Mesenchymal stem cell (in vitro differentiated cells and primary cell): ENCODE data around the gene PTS.

Source experiments
- DNase-seq: peaks from one replicate; pipeline ENCODE4 v3.0.0-alpha.2; 2013
- H2AFZ ChIP-seq: one replicate; pipeline ENCODE4 v1.6.1; 2013; ENCODE audit warnings: low read depth, mild to moderate bottlenecking, control low read depth, inconsistent platforms, low read length, moderate library complexity
- H2AK5ac ChIP-seq: 2 replicates; pipeline ENCODE4 v1.6.1; 2013; ENCODE audit warnings: low read length, moderate library complexity, mild to moderate bottlenecking, inconsistent platforms; ENCODE audit not compliant: severe bottlenecking
- H2BK120ac ChIP-seq: one replicate; pipeline ENCODE4 v1.6.1; 2013; ENCODE audit warnings: low read depth, mild to moderate bottlenecking, inconsistent platforms, low read length, moderate library complexity
- H2BK12ac ChIP-seq, 2 experiments: one replicate each; pipeline ENCODE4 v1.6.1; 2013; ENCODE audit warnings: inconsistent platforms in 2 of 2, low read length in 2 of 2, mild to moderate bottlenecking in 2 of 2, moderate library complexity in 2 of 2, control low read depth in 1 of 2
- H2BK15ac ChIP-seq: one replicate; pipeline ENCODE4 v1.6.1; 2013; ENCODE audit warnings: mild to moderate bottlenecking, low read depth, inconsistent platforms; ENCODE audit not compliant: poor library complexity, severe bottlenecking
- H2BK5ac ChIP-seq: 2 replicates; pipeline ENCODE4 v1.6.1; 2013; ENCODE audit warnings: low read depth, mild to moderate bottlenecking, low read length, control low read depth, inconsistent platforms; ENCODE audit not compliant: poor library complexity, severe bottlenecking
- H3K14ac ChIP-seq, 2 experiments: one replicate each; pipeline ENCODE4 v1.6.1; 2013; ENCODE audit warnings: inconsistent platforms in 2 of 2, low read length in 2 of 2, control low read depth in 1 of 2, mild to moderate bottlenecking in 1 of 2, moderate library complexity in 1 of 2
- H3K18ac ChIP-seq, 2 experiments: one replicate each; pipeline ENCODE4 v1.6.1; 2013; ENCODE audit warnings: inconsistent platforms in 2 of 2, low read length in 2 of 2, control low read depth in 1 of 2, low read depth in 1 of 2, mild to moderate bottlenecking in 1 of 2
- H3K23ac ChIP-seq, 2 experiments: one replicate each; pipeline ENCODE4 v1.6.1; 2013; ENCODE audit warnings: inconsistent platforms in 2 of 2, low read length in 2 of 2, mild to moderate bottlenecking in 2 of 2, moderate library complexity in 2 of 2, control low read depth in 1 of 2
- H3K27ac ChIP-seq: 2 replicates; pipeline ENCODE4 v1.5.1; 2013; ENCODE audit warnings: mild to moderate bottlenecking, moderate library complexity, low read length, control low read depth, inconsistent platforms; ENCODE audit not compliant: poor library complexity, severe bottlenecking
- H3K27me3 ChIP-seq, 2 experiments: 2 replicates each; pipeline versions ENCODE4 v1.6.1 to v1.7.0; 2013; ENCODE audit warnings: low read length in 2 of 2, mild to moderate bottlenecking in 2 of 2, moderate library complexity in 2 of 2, control low read depth in 1 of 2, inconsistent platforms in 1 of 2; ENCODE audit not compliant: control insufficient read depth in 1 of 2, insufficient read depth in 1 of 2
- H3K36me3 ChIP-seq, 2 experiments: 2 replicates each; pipeline versions ENCODE4 v1.6.1 to v1.7.0; 2013; ENCODE audit warnings: low read length in 2 of 2, control low read depth in 1 of 2, inconsistent platforms in 1 of 2, low read depth in 1 of 2, mild to moderate bottlenecking in 1 of 2; ENCODE audit not compliant: insufficient read depth in 2 of 2, control insufficient read depth in 1 of 2
- H3K4ac ChIP-seq, 2 experiments: one replicate each; pipeline ENCODE4 v1.6.1; 2013; ENCODE audit warnings: inconsistent platforms in 2 of 2, low read length in 2 of 2, mild to moderate bottlenecking in 2 of 2, moderate library complexity in 2 of 2, control low read depth in 1 of 2, low read depth in 1 of 2
- H3K4me1 ChIP-seq: 2 replicates; pipeline ENCODE4 v1.6.1; 2013; ENCODE audit warnings: low read depth, low read length, control low read depth; ENCODE audit not compliant: control insufficient read depth, insufficient read depth
- H3K4me2 ChIP-seq: 2 replicates; pipeline ENCODE4 v1.6.1; 2013; ENCODE audit warnings: low read length, mild to moderate bottlenecking, inconsistent platforms; ENCODE audit not compliant: poor library complexity, severe bottlenecking
- H3K4me3 ChIP-seq, 2 experiments: 2 replicates each; pipeline versions ENCODE4 v1.5.1 to v1.7.0; 2013; ENCODE audit warnings: low read length in 2 of 2, mild to moderate bottlenecking in 2 of 2, control low read depth in 1 of 2, low read depth in 1 of 2; ENCODE audit not compliant: insufficient read depth in 1 of 2
- H3K79me1 ChIP-seq: replicated peaks from 2 replicates; pipeline ENCODE4 v1.6.1; 2013; ENCODE audit warnings: mild to moderate bottlenecking, control low read depth, low read length, inconsistent platforms; ENCODE audit not compliant: poor library complexity, severe bottlenecking
- H3K9ac ChIP-seq: 2 replicates; pipeline ENCODE4 v1.7.0; 2013; ENCODE audit warnings: mild to moderate bottlenecking, low read length, moderate library complexity
- H3K9me3 ChIP-seq: 2 replicates; pipeline ENCODE4 v1.7.0; 2013; ENCODE audit warnings: mild to moderate bottlenecking, low read length; ENCODE audit not compliant: control insufficient read depth
- H4K8ac ChIP-seq: one replicate; pipeline ENCODE4 v1.6.1; 2013; ENCODE audit warnings: inconsistent platforms, mild to moderate bottlenecking, low read length, moderate library complexity
- H4K91ac ChIP-seq: one replicate; pipeline ENCODE4 v1.6.1; 2013; ENCODE audit warnings: mild to moderate bottlenecking, low read length, inconsistent platforms
- WGBS: methylation state at CpG from one replicate; pipeline ENCODE4 v1.1.7; 2013; ENCODE audit warnings: mixed read lengths; 5-methylcytosine and 5-hydroxymethylcytosine counted together

PTS gene

DNA sequence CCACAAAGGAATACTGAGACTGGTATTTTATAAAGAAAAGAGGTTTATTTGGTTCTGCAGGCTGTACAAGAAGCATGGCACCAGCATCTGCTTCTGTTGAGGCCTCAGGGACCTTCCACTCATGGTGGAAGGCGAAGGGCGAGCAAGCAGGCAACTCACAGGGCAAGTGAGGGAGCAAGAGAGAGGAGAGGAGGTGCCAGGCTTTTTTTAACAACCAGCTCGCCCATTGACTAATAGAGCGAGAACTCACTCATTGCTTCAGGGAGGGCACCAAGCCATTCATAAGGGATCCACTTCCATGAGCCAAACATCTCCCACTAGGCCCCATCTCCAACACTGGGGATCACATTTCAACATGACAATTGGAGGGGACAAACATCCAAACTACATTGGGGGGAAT is 1.2 kb downstream of the PTS start:
- no peak overlapping the region for H3K4ac ChIP-seq
- H3K27me3 ChIP-seq = no peaks in the 10 kb centered on the region
- no peaks in the 10 kb centered on the region for H3K9me3 ChIP-seq
- H4K8ac ChIP-seq = no peak overlapping the region
- H3K27ac ChIP-seq = no peak overlapping the region
- no peak overlapping the region for H3K18ac ChIP-seq
- H2BK5ac ChIP-seq = no peak overlapping the region
- H3K4me3 ChIP-seq = peak overlapping the region in 1 of 2 experiments; percentile 99
- H3K79me1 ChIP-seq = peaks cover 10% of the 10 kb centered on the region
- H2BK120ac ChIP-seq = no peak overlapping the region
- no peak for DNase-seq
- H2AK5ac ChIP-seq = no peak overlapping the region
- H3K23ac ChIP-seq = peak overlapping the region in 1 of 2 experiments; percentile 24
- peaks cover 6% of the 10 kb centered on the region for H3K4me1 ChIP-seq
- H3K4me2 ChIP-seq = peak overlapping the region; percentile 82
- H3K9ac ChIP-seq = peak overlapping the region; percentile 99
- H2BK15ac ChIP-seq = no peak overlapping the region
- no peak overlapping the region for H2AFZ ChIP-seq
- peak overlapping the region in 1 of 2 experiments; percentile 42 for H2BK12ac ChIP-seq
- peak overlapping the region; percentile 45 for H4K91ac ChIP-seq
- 70% methylated on average over 4 of the region's 4 CpGs for WGBS
- peaks cover 0 to 38% of the 10 kb centered on the region in 2 experiments for H3K36me3 ChIP-seq
- H3K14ac ChIP-seq = no peak overlapping the region

DNA sequence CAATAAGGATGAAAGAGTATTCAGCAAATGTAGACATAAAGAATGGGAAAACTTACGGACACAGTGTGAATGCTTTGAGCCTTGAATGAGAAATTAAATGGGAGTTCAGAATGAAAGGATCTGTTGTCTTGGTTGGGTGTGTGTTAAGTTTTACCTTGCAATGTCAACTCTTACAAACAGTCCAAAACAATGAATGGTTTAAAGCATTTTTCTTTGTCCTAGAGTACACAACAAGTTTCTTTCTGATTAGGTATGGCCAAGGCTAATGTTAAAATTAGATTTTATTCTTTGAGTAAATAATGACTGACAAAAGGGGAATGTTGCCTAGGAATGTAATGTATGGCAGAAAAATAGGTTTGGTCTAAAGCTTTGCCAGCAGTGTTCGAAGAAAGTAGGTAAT is 2.5 kb downstream of the PTS start:
- Histone ChIP-seq H3K4me3 (no peak overlapping the region), H3K4me1 (peaks cover 6% of the 10 kb centered on the region)
- WGBS = 94% methylated on average over 2 of the region's 2 CpGs

DNA sequence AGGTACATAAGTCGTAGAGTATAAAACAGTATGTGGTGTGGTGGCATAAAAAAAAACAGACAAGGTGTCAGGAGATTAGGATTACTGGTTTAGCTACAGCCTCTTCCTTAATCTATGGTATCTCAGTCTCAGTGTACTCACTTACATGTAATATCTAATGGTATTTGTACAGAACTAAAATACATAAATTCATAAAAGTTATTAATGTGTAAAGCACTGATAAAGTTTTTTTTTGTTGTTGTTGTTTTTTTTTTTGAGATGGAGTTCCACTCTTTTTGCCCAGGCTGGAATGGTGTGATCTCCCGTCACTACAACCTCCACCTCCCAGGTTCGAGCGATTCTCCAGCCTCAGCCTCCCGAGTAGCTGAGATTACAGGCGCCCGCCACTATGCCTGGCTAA is 2.9 kb downstream of the PTS start:
- Histone ChIP-seq H3K4me1 (peaks cover 6% of the 10 kb centered on the region), H3K4me2 (no peak overlapping the region), H2AK5ac (no peak overlapping the region), H2AFZ (no peak overlapping the region), H3K27ac (no peak overlapping the region), H3K79me1 (peaks cover 13% of the 10 kb centered on the region), H4K91ac (no peak overlapping the region), H2BK15ac (no peak overlapping the region), H3K36me3 (peaks cover 0 to 55% of the 10 kb centered on the region in 2 experiments), H2BK5ac (no peak overlapping the region), H3K9me3 (no peaks in the 10 kb centered on the region), H3K23ac (no peak overlapping the region), H3K4me3 (no peak overlapping the region), H4K8ac (no peak overlapping the region), H2BK12ac (no peak overlapping the region), H3K18ac (no peak overlapping the region), H3K9ac (no peak overlapping the region), H3K27me3 (no peaks in the 10 kb centered on the region), H3K14ac (no peak overlapping the region), H3K4ac (no peak overlapping the region), H2BK120ac (no peak overlapping the region)
- WGBS = 97% methylated on average over 3 of the region's 7 CpGs
- DNase-seq = no peak

More for the DNA sequence above, 2.5 kb downstream of the PTS start:
- no peak for DNase-seq
- H3K27ac ChIP-seq = no peak overlapping the region
- no peak overlapping the region for H3K4ac ChIP-seq
- H3K9ac ChIP-seq = no peak overlapping the region
- H3K27me3 ChIP-seq = no peaks in the 10 kb centered on the region
- no peak overlapping the region for H3K4me2 ChIP-seq
- no peak overlapping the region for H4K8ac ChIP-seq
- H3K23ac ChIP-seq = no peak overlapping the region
- H3K79me1 ChIP-seq = peaks cover 13% of the 10 kb centered on the region
- H3K18ac ChIP-seq = no peak overlapping the region
- H2BK5ac ChIP-seq = no peak overlapping the region
- no peak overlapping the region for H2BK15ac ChIP-seq
- peaks cover 0 to 50% of the 10 kb centered on the region in 2 experiments for H3K36me3 ChIP-seq
- H2AFZ ChIP-seq = no peak overlapping the region
- H2AK5ac ChIP-seq = no peak overlapping the region
- H2BK120ac ChIP-seq = no peak overlapping the region
- H3K9me3 ChIP-seq = no peaks in the 10 kb centered on the region
- no peak overlapping the region for H3K14ac ChIP-seq
- H2BK12ac ChIP-seq = no peak overlapping the region
- no peak overlapping the region for H4K91ac ChIP-seq

DNA sequence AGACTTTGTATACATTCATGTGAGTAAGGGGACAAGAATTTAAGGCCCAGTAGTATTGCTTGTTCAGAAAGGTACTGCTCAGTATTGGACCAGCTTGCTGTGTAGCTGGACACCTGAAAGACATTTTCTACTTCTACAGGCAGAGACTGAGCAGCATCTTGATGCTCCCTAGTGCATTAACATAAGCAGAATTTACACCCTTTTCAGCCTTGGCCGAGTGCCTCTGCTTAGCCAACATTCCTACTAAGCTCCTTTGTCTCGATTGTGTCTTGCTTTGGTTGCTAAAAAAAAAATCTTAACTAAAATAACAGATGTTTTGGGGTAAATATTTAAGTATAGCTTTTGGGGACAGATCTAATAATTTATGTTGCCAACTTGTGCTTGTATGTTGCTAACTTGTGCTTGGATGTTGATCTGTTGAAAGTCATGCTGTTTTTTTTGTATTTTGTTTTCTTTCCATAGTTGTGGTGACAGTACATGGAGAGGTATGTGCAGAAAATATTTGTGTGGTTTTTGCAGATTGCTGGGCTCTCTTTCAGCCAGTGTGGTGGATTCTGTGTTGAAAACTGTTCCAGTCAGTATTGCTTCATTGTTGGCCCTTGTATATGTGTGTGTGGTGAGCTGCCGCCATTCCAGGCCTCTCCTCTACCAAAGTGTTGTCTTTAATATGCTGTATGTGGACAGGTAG is 3.7 kb downstream of the PTS start:
- no peak overlapping the region for H2AK5ac ChIP-seq
- H3K4me2 ChIP-seq = no peak overlapping the region
- H3K4me1 ChIP-seq = peaks cover 6% of the 10 kb centered on the region
- H3K4ac ChIP-seq = no peak overlapping the region
- H2BK15ac ChIP-seq = no peak overlapping the region
- H2BK5ac ChIP-seq = no peak overlapping the region
- H3K79me1 ChIP-seq = peaks cover 13% of the 10 kb centered on the region
- H3K14ac ChIP-seq = no peak overlapping the region
- H2AFZ ChIP-seq = no peak overlapping the region
- no peak overlapping the region for H3K18ac ChIP-seq
- H3K23ac ChIP-seq = no peak overlapping the region
- peak overlapping the region; percentile 50 for H3K27ac ChIP-seq
- no peak overlapping the region for H3K4me3 ChIP-seq
- H4K8ac ChIP-seq = no peak overlapping the region
- no peak overlapping the region for H2BK120ac ChIP-seq
- peak; percentile 90 for DNase-seq
- no peak overlapping the region for H4K91ac ChIP-seq
- no peaks in the 10 kb centered on the region for H3K27me3 ChIP-seq
- peaks cover 0 to 62% of the 10 kb centered on the region in 2 experiments for H3K36me3 ChIP-seq
- 80% methylated on average over 1 of the region's 3 CpGs for WGBS
- H2BK12ac ChIP-seq = no peak overlapping the region
- no peaks in the 10 kb centered on the region for H3K9me3 ChIP-seq
- H3K9ac ChIP-seq = no peak overlapping the region
